NCI-H146 treated with DMSO at 0.1 percent for 48 hours (cell line): ENCODE results near the gene SHROOM2.
"Not testable (repeated sequence)": the region's sequence is repeated elsewhere in the genome, so short reads cannot be mapped to it uniquely, and the experiment has no call there.

Source experiments
- DNase-seq: peaks from one replicate; lab custom pipeline; 2025; ENCODE audit not compliant: unreplicated experiment; lab: John Stamatoyannopoulos, UW

Gene SHROOM2, protein sequence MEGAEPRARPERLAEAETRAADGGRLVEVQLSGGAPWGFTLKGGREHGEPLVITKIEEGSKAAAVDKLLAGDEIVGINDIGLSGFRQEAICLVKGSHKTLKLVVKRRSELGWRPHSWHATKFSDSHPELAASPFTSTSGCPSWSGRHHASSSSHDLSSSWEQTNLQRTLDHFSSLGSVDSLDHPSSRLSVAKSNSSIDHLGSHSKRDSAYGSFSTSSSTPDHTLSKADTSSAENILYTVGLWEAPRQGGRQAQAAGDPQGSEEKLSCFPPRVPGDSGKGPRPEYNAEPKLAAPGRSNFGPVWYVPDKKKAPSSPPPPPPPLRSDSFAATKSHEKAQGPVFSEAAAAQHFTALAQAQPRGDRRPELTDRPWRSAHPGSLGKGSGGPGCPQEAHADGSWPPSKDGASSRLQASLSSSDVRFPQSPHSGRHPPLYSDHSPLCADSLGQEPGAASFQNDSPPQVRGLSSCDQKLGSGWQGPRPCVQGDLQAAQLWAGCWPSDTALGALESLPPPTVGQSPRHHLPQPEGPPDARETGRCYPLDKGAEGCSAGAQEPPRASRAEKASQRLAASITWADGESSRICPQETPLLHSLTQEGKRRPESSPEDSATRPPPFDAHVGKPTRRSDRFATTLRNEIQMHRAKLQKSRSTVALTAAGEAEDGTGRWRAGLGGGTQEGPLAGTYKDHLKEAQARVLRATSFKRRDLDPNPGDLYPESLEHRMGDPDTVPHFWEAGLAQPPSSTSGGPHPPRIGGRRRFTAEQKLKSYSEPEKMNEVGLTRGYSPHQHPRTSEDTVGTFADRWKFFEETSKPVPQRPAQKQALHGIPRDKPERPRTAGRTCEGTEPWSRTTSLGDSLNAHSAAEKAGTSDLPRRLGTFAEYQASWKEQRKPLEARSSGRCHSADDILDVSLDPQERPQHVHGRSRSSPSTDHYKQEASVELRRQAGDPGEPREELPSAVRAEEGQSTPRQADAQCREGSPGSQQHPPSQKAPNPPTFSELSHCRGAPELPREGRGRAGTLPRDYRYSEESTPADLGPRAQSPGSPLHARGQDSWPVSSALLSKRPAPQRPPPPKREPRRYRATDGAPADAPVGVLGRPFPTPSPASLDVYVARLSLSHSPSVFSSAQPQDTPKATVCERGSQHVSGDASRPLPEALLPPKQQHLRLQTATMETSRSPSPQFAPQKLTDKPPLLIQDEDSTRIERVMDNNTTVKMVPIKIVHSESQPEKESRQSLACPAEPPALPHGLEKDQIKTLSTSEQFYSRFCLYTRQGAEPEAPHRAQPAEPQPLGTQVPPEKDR (N-terminal part only)

DNA sequence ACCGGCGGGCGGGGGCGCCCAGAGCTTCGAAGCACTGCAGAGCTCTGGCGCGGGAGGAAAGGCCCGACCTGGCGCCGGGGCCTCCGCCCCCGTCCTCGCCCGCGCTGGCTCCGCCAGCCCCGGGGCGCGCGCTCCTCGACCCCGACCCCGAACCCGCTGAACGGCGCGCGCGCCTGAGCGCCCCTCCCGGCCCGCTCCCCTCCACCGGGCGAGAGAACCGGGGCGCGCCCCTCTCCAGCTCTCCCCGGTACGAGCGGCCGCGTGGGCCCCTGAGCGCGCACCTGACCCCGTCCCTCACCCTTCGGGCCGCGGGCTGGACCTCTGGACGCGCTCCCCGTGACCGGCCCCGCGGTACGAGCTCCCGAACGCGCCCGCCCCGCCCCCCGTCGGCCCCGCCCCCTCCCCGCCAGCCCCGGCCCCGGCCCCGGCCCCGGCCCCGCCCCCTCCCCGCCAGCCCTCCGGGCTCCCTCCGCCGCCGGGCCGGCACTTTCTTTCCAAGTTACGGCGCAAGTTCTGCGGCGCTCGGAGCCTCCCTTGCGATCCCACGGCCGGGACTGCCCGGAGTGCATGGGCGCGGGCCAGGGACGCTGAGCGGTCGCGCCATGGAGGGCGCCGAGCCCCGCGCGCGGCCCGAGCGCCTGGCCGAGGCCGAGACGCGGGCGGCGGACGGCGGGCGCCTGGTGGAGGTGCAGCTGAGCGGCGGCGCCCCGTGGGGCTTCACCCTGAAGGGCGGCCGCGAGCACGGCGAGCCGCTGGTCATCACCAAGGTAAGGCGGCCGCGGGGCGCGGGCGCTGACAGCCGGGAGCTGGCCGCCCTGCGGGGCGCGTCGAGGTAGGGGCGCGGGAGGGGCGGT is at the start of gene SHROOM2:
Gene SHROOM2, plus strand, starts transcription at position 486 of the 854 bp plus-strand sequence. Its CDS starts 117 bp downstream, at position 603.
- DNase-seq = no peak

DNA sequence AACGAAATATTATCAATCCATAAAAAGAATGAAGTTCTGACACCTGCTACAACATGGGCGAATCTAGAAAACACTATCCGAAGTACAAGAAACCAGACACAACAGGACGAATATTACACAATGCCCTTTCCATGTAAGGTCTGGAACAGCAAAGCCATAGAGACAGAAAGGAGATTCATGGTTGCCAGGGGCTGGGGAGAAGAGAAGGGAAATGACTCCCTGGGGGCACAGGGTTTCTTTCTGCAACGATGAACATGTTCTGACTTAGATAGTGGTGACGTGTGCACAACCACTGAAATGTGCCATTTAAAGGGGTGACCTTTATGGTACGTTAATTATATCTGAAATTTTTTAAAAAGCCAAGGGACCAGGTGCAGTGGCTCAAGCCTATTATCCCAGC is 48.9 kb upstream of the SHROOM2 start:
- no peak for DNase-seq

DNA sequence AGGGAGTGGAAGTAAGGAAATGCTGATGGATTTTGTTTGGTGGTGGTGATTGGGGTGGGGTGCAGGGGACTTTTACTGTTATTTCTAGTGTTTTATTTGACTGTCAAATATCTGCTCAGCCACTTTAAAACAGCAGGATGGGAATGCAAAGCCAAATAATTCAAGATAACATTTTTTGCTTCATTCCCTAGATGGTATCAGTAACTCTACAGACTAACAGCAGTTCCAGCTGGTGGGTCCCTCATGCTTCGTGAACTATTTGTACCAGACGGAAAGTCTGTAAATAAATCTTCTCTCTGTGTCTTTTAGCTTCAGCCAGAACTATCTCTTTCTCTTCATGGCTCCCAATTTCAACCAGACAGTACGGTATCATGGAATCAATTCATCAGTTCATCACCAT is 48.1 kb upstream of the SHROOM2 start:
- no peak for DNase-seq

DNA sequence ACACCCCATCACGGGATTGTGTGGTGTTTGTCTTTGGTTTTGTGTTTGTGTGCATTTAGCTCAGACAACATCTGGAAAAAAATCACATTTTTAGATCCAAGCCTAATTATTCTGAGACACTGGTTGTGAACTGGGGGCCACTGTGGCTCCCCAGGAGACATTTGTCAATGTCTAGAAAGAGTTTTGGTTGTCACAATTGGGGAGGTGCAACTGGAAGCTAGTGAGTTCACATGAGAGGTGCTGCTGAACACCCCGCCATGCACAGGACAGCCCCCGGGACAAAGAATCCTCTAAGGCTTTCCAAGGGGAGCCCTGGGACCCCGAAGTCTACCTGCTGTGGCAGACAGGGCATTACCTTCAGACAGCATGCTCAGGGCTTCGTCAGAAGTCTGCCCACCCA is 47.1 kb upstream of the SHROOM2 start:
- no peak for DNase-seq

DNA sequence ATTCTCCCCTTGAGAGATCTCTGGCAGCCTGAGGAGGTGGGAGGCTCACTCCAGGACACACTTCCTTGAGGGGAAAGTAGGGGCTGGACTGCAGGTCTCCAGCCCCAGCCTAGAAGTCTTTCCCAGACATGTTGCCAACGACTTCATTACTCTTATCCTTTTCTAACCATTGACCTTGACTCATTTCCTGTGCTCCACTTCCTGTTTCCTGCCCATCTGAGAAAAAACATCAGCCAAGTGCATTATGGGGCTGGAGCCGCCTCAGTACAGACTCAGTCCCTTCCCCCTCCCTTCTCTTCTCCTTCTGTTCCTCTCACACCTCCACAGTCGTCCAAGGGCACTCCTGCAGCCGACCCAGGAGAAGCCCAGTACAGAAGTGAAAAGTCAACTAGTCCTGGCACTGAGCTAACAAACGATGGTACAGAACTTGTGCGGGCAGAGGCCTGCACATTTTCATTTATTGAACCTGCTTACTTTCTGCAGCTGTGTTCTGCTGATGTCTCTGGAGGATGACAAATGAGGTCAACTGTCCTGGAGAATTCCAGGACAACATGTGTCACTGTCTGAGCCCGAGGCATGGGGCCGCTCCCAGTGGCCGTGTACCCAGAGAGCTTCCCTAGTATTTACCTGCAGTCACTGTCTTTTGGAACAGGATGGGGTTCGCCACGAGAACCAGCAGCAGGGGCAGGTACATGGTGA is 40.7 kb upstream of the SHROOM2 start:
- no peak for DNase-seq

DNA sequence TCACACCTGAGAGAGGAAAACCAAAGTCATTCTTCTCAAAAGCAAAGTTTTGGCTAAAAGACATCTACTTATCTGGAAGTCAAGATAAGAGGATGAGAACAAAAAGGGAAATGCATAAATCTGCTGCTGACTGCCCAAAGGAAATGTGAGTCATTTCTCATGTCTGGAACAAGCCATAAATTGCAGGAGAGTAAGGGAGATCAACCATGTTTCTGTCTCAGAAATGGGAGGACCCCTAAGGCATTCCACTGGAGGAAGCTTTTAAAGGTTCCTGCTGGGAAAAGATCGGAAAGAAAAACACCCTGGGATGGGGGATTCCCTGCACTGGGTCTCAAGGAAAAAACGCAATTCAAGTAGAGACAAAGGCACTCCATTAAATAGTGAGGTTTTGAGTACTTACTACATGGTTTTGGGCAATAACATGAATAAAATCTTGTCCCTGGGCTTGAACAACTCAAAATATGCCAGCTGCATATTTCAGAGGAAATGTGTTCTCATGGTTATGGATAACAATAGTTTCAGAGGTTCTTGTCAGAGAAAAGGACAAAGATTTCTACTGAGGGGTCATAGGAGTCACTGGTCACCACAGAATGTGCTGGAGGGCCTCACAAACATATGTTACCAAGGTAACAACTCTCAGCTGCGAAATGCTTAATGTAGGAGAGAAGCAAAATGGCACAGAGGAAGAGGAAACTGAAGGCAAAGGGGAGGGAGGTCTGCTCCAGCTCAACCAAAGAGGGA is 39.9 kb upstream of the SHROOM2 start:
- no peak for DNase-seq

DNA sequence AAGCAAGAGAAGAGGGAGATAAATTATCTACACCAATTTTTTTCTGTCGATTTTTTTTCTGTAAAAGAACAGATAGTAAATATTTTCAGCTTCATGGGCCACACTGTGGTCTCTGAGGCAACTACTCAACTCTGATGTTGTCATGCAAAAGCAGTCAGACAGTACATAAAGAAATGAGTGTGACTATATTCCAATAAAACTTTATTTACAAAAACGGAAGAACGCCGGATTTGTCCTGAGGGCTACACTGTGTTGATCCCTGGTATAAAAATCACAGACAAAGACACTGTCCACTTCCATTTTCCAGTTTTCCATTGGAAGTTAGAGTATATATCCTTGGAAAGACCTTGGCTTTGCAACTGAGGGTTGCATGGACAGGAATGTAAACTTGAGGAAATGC is 38.6 kb upstream of the SHROOM2 start:
- no peak for DNase-seq

DNA sequence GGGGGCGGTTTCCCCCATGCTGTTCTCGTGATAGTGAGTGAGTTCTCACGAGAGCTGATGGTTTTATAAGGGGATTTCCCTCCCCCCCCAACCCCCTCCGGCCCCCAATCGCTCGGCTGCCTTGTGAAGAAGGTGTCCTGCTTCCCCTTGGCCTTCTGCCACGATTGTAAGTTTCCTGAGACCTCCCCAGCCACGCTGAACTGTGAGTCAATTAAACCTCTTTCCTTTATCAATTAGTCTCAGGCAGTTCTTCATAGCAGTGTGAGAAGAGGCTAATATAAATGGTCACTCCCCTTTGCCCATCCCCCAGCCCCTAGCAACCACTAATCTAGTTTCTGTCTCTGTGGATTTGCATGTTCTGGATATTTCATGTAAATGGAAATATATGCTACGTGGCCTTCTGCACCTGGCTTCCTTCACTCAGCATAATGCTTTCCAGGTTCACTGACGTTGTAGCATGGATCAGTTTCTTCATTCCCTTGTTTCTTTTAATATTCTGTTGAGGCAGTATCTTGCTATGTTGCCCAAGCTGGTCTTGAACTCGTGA is 37.0 kb upstream of the SHROOM2 start:
- no peak for DNase-seq

DNA sequence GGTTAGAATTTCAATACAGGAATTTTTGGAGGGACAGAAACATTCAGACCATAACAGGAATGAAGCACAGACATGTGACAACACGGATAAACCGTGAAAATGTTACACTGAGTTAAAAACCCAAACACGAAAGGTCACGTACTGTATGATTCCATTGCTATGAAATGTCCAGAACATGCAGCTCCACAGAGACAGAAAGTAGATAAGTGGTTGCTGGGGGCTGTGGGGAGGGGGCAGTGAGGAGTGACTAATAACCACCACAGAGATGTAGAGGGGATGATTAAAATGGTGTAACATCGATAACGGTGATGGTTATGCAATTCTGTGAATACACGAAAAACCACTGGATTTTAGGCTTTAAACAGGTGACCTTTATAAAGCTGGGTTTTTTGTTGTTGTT is 28.9 kb upstream of the SHROOM2 start:
- no peak for DNase-seq

DNA sequence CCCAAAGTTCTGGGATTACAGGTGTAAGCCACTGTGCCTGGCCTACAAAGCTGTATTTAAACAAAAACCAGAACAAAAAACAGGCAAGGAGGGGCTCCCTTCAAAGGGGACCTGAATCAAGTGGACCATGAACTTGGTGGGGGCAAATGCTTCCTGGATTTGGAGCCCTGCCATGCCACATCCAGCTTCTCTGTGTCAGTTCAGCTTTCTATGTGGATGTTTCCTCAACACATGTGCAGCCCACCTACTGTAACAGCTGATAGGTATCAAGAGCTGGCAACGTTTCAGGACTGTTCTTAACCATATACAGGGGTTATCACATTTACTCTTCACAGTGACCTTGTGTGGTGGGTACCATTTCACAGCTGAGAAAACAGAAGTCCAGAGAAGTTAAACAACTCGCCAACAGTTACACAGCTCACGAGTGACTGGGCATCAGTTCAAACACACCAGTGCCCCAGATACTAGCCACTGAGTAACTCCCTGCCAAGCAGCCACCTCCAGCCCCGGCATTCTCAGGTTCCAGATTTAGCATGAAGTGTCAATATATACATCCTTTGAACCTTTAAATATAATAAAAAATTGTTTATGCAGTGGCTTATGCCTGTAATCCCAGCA is 28.1 kb upstream of the SHROOM2 start:
- no peak for DNase-seq

DNA sequence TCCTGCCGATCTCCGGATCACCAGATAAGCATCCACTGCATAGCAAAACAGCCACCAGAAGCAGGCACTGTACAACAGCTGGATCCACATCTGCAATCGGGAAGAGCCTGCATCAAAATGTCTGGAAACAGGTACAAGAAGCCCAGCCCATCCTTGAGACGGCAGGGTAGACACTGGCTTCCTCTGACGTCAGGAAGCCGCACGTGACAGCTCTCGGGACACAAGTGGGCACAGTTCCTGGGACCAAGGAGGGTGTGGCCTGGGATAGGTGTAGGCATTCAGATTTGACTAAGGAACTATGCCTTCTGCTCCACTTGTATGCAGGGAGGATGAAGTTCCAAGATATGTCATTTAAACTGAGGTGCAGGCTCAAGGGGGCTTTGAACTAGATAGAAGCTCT is 26.9 kb upstream of the SHROOM2 start:
- DNase-seq = no peak

DNA sequence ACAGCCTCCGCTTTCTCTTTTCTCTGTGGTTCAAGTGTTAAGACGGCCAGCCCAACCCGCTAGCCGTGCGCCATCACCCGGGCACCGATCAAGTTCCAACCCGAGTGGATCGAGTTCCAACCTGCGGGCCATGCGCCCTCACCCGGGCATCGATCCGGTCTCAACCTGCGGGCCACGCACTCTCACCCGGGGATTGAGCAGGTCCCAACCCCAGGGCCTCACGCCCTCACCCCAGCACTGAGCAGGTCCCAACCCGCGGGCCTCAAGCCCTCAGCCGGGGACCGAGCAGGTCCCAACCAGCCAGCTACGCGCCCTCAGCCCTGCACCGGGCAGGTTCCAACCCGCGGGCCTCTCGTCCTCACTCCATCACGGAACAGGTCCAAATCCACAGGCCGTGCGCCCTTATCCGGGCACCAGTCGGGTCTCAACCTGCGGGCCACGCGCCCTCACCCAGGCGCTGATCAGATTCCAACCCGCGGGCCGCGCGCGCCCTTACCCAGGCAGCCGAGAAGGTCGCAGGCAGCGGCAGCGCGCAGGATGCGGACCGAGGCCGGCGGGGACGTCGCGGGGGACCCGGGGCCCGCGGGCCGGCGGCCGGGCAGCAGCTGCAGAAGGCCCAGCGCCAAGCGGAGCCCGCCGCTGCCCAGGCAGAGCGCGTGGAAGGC is 21.0 kb upstream of the SHROOM2 start:
- no peak for DNase-seq

DNA sequence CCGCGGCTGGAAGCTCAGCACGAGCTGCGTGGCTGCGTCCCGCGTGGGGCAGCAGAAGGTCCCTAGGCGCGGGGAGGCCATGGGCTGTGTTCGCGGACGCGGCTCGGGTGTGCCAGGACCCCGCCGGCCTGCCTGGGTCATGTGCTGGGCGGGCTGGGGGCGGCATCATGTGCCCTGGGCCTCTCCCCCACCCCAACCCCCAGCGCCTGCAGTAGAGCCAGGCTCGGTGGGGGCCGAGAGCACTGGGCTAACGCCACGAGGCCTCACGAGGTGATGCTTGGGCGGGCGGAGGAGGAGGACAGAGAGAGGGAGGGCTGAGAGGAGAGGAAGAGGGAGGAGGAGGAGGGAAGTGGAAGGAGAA is 20.5 kb upstream of the SHROOM2 start, which contains the start of gene GPR143:
Gene GPR143, minus strand, starts transcription at position 111 of the 361 bp plus-strand sequence. Its CDS starts 30 bp downstream, at position 81.
- DNase-seq = no peak

DNA sequence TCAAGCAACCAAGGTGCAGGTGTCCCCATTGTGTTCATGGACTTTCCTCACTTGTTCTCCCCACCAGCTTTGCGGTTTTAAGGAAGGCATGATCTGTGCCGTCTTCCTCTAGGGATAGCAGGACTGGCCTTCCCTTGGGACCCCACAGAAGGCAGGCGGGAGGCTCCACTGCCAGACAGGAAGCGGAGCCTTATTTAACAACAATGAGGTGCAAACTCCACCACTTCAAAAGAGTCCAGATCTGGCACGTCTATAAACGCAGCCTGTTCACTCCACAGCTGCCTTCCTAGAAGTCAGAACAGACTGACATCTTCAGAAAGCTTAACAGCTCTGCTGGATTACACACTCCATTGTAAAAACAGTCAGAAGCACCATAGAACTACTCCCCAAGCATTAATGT is 18.9 kb upstream of the SHROOM2 start:
- DNase-seq = no peak

DNA sequence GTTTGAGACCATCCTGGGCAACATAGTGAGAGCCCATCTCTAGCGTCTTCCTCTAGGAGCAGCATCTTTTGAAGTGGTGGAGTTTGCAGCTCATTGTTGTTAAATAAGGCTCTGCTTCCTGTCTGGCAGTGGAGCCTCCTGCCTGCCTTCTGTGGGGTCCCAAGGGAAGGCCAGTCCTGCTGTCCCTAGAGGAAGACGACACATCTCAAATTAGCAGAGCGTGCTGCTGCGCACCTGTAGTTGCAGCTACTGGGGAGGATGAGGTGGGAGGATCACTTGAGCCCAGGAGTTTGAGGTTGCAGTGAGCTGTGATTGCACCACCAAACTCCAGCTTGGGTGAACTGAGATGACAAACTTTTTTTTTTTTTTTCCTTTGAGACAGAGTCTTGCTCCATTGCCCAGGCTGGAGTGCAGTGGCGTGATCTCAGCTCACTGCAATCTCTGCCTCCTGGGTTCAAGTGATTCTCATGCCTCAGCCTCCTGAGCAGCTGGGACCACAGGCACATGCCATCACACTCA is 17.8 kb upstream of the SHROOM2 start:
- DNase-seq = not testable (repeated sequence)

DNA sequence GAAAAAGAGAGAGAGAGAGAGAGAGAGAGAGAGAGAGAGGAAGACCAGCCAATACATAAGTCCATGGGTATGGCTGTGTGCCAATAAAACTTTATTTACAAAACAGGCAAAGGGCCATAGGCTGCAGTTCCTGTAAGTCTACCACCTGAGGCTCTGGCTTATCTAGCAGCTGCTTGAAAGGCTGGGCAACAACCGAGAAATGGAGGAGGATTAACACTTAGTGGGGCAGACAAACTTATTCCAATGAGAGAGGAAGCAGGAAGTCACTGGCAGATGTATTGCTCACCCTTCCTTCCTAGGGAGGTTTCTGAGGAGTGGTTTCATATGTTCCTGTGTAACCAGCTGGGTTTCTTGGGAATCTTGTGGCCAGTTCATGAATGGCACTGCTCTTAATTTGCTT is 15.9 kb upstream of the SHROOM2 start:
- DNase-seq = no peak

DNA sequence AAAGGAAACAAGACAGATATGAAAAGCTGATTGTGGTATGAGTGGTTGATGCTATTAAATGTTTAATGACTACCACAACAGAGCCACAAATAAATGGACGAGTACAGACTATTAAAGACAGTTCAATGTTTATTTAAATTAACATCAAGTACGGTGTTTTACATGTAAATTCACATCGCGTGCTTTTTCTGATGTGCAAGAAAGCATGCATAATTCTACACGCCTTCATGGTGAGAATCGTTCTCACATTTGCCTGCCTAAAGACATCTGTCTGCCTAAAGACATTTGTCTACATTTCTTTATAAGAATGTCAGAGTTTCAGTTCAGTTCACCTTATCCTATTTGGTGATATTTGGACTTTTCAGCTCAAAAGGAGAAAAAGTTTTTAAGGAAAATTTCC is 13.3 kb upstream of the SHROOM2 start:
- DNase-seq = no peak

DNA sequence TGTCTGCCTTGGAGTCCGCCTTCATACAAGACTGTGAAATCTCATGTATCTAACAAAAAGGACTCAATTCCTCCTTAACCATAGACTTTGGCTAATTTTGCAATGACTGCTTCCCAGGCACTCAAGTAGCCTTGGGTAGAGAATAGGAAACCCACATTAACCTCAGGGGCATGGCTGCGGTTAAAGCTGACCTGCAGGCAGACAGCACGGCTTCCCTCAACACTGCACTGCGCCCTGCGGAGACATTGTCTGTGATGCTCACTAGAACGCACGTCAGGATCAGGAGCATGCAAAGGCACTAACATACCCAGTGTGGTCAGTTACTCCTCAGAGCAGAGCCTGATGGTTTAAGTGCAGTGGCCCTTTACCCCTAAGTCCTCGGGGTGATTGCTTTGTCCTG is 10.3 kb upstream of the SHROOM2 start:
- DNase-seq = no peak
